Fibroblast of mammary gland (primary cell): ENCODE results near the gene RREB1.

ENCODE experiments used
- DNase-seq: peaks from one replicate; pipeline ENCODE4 v3.0.0-alpha.2; 2010; ENCODE audit warnings: low read depth
- H3K4me3 ChIP-seq: 2 replicates; pipeline ENCODE4 v1.5.1; 2011; ENCODE audit warnings: low read depth, mild to moderate bottlenecking, low read length, moderate library complexity; ENCODE audit not compliant: control insufficient read depth
- TF ChIP-seq, protein P1 (sequence below): conservative IDR thresholded peaks from 2 replicates; pipeline ENCODE4 v1.5.1; 2011; ENCODE audit warnings: low read depth, low read length, inconsistent platforms; ENCODE audit not compliant: control insufficient read depth, insufficient read depth

Gene RREB1

DNA sequence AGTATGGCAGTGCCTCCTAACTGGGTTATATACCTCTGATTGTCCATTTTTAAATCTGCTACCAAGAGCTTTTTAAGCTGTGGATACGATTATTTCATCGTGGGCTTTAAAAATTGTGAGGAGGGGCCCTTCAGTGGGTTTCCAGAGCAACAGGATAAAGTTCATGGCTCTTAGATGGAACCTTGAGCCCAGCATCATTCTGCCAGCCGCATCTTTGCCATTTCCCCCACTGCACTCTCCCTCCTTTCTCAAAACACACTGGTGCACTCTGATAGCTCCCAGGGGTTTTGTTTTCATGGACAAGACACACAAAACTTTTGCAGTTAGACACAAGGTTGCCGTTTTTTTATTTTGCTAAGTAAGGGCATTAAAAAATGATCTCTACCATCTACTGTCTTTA, 54.1 kb downstream of the RREB1 start:
- TF ChIP-seq, protein P1, sequence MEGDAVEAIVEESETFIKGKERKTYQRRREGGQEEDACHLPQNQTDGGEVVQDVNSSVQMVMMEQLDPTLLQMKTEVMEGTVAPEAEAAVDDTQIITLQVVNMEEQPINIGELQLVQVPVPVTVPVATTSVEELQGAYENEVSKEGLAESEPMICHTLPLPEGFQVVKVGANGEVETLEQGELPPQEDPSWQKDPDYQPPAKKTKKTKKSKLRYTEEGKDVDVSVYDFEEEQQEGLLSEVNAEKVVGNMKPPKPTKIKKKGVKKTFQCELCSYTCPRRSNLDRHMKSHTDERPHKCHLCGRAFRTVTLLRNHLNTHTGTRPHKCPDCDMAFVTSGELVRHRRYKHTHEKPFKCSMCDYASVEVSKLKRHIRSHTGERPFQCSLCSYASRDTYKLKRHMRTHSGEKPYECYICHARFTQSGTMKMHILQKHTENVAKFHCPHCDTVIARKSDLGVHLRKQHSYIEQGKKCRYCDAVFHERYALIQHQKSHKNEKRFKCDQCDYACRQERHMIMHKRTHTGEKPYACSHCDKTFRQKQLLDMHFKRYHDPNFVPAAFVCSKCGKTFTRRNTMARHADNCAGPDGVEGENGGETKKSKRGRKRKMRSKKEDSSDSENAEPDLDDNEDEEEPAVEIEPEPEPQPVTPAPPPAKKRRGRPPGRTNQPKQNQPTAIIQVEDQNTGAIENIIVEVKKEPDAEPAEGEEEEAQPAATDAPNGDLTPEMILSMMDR, result no peak
- no peak overlapping the region for H3K4me3 ChIP-seq
- DNase-seq, result no peak

DNA sequence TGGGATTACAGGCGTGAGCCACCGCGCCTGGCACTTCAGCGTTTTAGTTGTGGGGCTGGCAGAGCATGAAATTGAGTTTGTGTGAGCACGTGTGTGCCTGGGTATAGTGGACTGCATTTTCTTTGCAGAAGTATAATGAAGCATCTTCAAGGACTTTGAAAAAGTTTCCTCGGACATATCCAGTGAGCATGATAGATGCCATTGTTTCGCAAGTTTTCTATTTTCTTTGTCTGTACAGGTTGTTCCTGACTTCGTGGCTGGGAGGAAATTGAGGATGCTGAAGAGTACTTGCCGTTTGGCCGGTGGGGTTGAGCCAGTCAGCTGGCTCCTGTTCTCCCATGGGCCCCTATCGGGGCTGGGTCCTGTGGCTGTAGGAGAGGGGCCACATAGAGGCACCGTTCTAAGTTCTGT, 55.9 kb downstream of the RREB1 start:
- TF ChIP-seq, protein P1, result no peak
- no peak overlapping the region for H3K4me3 ChIP-seq
- no peak for DNase-seq

DNA sequence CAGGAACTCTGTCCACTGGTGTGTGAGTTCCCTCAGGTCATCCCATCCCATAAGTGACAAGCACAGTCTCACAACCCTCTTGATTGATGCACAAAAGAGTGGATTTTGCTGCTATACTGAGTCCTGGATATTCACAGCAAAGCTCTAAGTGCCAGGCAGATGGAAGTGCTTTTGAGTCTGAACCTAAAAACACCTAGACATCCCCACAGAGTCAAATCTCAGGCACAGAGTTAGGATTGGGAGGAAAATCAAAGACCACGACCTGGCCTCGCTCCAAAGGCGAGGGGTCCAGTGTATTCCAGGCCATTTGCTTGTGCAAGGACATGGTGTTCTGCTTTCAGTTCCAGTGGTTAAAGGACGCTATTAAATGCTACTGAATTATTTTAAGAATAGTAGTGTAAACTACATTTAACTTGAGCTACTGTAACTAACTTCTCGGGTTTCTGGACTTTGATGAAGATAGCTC, 56.8 kb downstream of the RREB1 start:
- no peak overlapping the region for H3K4me3 ChIP-seq
- TF ChIP-seq, protein P1, result no peak
- DNase-seq, result no peak

DNA sequence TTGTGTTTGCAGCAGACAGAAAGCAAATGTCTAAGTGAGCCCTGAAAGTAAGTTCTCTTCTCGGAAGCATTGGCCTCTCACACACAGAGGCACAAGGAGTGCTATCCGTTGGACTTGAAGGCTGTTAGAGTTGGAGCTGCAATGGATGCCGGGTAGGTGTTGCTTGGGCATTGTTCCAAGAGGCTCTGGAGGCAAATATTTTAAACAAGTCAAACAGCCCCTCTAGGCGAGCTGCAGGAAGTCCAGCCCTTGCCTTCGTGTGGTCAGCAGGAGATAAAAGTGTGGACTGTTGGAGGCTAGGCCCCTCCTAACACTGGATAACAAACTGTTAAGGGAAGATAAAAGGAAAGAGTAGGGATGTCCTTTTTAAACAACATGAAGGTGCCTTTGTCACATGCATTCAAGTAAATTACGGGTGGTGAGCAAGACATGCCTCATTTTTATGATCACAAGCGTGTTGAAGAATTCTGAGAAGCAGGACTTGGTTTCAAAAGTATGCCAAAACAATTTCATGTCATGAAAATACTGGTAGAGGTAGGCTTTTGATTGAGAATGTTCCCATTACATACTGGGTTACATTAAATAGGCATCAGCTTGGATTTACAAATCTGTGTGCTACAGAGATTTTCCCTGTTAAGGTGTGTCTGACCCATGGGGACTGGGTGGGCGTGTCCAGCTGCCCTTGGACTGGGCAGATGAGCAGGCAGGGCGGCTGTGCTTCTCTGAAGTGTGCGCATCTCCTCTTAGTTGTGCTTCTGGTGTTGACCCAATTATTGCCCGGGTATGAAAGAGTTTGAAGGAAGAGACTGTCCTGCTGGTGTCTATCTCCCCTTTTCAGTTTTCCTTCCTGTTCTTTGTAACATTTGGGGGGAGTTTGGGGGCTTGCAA, 57.5 kb downstream of the RREB1 start:
- DNase-seq, result no peak
- no peak overlapping the region for H3K4me3 ChIP-seq
- TF ChIP-seq, protein P1, result no peak

DNA sequence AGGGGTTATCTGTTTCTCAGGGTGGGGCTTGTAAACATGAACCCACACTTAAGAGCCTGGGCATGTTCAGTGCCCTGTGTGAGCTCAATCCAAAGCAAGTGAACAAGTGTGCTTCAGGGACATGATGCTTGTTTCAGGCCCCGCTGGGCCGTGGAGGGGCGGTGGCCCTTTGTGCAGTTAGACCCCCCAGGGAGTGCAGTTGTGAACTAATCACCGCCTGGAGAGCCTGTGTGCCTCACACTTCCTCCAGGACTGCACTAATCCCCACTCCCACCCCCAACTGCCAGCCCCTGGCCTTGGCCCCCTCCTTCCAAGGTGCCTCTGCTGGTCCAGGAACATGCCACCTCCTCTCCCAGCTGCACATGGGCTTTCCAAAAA, 58.1 kb downstream of the RREB1 start:
- no peak for DNase-seq
- TF ChIP-seq, protein P1, result no peak
- no peak overlapping the region for H3K4me3 ChIP-seq

DNA sequence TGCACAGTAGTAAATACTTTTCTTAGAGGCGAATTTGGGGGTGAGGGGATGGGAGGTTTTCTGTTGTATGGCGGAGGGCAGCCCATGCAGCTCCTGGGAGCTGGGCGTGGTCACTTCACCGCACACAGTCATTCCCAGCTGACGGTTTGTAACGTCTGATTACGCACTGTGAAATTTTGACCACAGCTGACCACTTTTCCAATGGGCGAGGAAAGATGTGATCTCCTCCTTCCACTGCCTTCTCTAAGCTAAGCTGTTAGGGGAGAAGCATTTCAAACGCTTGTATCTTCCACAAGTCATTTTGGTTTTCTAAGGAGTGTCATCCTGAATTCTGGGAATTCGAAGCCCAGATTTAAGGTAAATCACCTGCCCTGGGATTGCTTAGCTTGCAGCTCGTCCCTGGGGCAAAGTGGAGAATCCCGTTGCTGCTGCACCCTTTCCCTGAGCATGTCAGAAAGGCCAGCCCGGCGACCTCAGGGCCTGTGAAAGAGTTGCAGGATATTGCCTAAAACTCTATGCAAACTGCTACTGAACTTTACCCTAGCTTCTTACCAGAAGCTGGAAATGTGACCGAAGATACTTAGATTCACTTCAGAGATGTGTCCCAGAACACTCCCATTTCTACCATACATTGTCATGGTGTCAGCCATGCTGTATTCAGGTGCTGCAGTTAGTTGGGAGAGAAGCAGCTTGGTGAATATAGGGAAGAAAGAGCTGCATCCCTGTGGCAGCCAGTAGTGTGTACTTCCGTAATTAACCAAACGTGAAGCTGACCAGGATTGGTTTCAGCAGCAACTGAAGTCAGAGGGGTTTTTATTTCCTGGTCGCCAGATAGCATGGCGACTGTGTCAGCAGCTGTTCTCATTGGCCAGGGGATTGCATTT, 58.9 kb downstream of the RREB1 start:
- peak; percentile 75 for DNase-seq
- H3K4me3 ChIP-seq, result no peak overlapping the region
- TF ChIP-seq, protein P1, result no peak
